ENCODE data around the gene CLEC2A. TPM values are rescaled to one million over a fixed set of nuclear protein-coding genes. Genes with fewer than 3 reads are reported as not detected.

CLEC2A gene
- total and polyA plus RNA-seq, 2 experiments from 2014 or later = not detected

DNA sequence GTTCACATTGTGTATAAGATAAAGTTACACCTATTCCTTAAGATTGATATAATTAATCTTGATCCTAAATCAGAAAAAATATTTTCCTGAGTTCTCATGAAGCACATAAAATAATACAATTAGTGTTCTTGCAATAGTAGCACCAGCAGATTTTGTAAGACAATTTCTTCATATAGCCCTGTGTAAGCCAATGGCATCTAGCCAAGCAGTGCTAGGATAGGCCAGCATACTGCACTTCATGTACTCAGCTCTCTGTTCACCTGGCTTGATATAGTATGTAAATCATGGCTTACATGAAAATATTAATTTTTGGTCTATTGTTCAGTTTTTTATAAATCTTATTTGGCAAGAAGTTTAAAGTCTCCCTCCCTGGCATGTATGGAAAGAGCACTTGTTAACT lies 49.0 kb downstream of the CLEC2A start (continued):
- TF ChIP-seq, protein P1, sequence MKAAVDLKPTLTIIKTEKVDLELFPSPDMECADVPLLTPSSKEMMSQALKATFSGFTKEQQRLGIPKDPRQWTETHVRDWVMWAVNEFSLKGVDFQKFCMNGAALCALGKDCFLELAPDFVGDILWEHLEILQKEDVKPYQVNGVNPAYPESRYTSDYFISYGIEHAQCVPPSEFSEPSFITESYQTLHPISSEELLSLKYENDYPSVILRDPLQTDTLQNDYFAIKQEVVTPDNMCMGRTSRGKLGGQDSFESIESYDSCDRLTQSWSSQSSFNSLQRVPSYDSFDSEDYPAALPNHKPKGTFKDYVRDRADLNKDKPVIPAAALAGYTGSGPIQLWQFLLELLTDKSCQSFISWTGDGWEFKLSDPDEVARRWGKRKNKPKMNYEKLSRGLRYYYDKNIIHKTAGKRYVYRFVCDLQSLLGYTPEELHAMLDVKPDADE (IDR thresholded peaks at IDR 0.05) = no peak
- TF ChIP-seq STAT1 (IDR thresholded peaks at IDR 0.05; ENCODE audit: unreplicated experiment) (no peak), CREB1 (CRISPR knock-in tag; IDR thresholded peaks at IDR 0.05; ENCODE audit: low read depth) (no peak), ZNF331 (CRISPR knock-in tag; IDR thresholded peaks at IDR 0.05; ENCODE audit: low read depth) (no peak), EZH2phosphoT487 (IDR thresholded peaks at IDR 0.05; ENCODE audit: unreplicated experiment) (no peak), JUNB (IDR thresholded peaks at IDR 0.05; ENCODE audit: unreplicated experiment) (no peak), POLR2AphosphoS5 (IDR thresholded peaks at IDR 0.05; ENCODE audit: low read depth) (no peak)
- TF ChIP-seq, protein P2, sequence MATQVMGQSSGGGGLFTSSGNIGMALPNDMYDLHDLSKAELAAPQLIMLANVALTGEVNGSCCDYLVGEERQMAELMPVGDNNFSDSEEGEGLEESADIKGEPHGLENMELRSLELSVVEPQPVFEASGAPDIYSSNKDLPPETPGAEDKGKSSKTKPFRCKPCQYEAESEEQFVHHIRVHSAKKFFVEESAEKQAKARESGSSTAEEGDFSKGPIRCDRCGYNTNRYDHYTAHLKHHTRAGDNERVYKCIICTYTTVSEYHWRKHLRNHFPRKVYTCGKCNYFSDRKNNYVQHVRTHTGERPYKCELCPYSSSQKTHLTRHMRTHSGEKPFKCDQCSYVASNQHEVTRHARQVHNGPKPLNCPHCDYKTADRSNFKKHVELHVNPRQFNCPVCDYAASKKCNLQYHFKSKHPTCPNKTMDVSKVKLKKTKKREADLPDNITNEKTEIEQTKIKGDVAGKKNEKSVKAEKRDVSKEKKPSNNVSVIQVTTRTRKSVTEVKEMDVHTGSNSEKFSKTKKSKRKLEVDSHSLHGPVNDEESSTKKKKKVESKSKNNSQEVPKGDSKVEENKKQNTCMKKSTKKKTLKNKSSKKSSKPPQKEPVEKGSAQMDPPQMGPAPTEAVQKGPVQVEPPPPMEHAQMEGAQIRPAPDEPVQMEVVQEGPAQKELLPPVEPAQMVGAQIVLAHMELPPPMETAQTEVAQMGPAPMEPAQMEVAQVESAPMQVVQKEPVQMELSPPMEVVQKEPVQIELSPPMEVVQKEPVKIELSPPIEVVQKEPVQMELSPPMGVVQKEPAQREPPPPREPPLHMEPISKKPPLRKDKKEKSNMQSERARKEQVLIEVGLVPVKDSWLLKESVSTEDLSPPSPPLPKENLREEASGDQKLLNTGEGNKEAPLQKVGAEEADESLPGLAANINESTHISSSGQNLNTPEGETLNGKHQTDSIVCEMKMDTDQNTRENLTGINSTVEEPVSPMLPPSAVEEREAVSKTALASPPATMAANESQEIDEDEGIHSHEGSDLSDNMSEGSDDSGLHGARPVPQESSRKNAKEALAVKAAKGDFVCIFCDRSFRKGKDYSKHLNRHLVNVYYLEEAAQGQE (IDR thresholded peaks at IDR 0.05; ENCODE audit: unreplicated experiment) = no peak

DNA sequence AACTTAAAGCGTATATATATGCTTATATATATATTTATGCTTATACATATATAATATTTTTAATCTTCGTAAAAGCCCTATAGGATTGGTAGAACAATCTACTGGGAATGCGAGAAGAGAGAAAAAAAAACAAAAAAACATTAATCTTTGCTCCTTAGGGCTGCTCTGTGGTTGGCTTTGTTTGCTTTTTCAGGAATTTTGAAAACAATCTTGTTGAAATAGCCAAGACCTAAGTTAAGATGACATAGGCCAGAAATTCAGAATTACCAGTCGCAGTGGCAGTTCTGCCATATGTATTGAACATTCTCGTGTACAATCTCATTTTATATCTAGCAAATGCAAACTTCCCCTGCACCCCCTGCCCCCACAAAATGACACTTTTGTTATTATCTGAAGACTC lies 50.2 kb downstream of the CLEC2A start:
- H3K9me3 Mint-ChIP-seq = no peaks in the 10 kb centered on the region
- no peak overlapping the region for H3K27ac ChIP-seq (ENCODE audit: low read depth)
- H3K4me1 Mint-ChIP-seq = peaks cover 10% of the 10 kb centered on the region; the same call in 2 of the 3 replicates
- H3K36me3 ChIP-seq (ENCODE audit: insufficient read depth) = no peaks in the 10 kb centered on the region
- ATAC-seq (no peak), DNase-seq (ENCODE audit: low spot score) (no peak)
- no peaks in the 10 kb centered on the region for H3K27me3 ChIP-seq (ENCODE audit: insufficient read depth)
- H3K79me2 ChIP-seq (replicated peaks; ENCODE audit: insufficient read depth) = no peaks in the 10 kb centered on the region
- H3K36me3 Mint-ChIP-seq (ENCODE audit: low read depth) = no peaks in the 10 kb centered on the region
- no peak overlapping the region for H3K4me3 Mint-ChIP-seq
- no peaks in the 10 kb centered on the region for H3F3A ChIP-seq (replicated peaks; ENCODE audit: low read depth)
- no peaks in the 10 kb centered on the region for H3K27me3 Mint-ChIP-seq (ENCODE audit: insufficient read depth, low read depth, poor library complexity)
- H2AFZ ChIP-seq = no peak overlapping the region
- H3K4me2 ChIP-seq = no peak overlapping the region
- no peaks in the 10 kb centered on the region for H3K4me1 ChIP-seq (ENCODE audit: insufficient read depth)
- no peaks in the 10 kb centered on the region for H4K20me1 ChIP-seq (replicated peaks; ENCODE audit: insufficient read depth)
- no peak overlapping the region for H3K4me3 ChIP-seq
- H3K27ac Mint-ChIP-seq = no peak overlapping the region
- no peaks in the 10 kb centered on the region for H3K9me2 ChIP-seq (ENCODE audit: insufficient read depth)
- TF ChIP-seq EZH2phosphoT487 (IDR thresholded peaks at IDR 0.05; ENCODE audit: unreplicated experiment) (no peak), ZNF331 (CRISPR knock-in tag; IDR thresholded peaks at IDR 0.05; ENCODE audit: low read depth) (no peak), EZH2 (IDR thresholded peaks at IDR 0.05; ENCODE audit: low read depth, unreplicated experiment) (no peak), NANOG (IDR thresholded peaks at IDR 0.05; ENCODE audit: borderline replicate concordance) (no peak), CREB1 (CRISPR knock-in tag; IDR thresholded peaks at IDR 0.05; ENCODE audit: low read depth) (no peak), STAT1 (IDR thresholded peaks at IDR 0.05; ENCODE audit: unreplicated experiment) (no peak)
- TF ChIP-seq, protein P3, sequence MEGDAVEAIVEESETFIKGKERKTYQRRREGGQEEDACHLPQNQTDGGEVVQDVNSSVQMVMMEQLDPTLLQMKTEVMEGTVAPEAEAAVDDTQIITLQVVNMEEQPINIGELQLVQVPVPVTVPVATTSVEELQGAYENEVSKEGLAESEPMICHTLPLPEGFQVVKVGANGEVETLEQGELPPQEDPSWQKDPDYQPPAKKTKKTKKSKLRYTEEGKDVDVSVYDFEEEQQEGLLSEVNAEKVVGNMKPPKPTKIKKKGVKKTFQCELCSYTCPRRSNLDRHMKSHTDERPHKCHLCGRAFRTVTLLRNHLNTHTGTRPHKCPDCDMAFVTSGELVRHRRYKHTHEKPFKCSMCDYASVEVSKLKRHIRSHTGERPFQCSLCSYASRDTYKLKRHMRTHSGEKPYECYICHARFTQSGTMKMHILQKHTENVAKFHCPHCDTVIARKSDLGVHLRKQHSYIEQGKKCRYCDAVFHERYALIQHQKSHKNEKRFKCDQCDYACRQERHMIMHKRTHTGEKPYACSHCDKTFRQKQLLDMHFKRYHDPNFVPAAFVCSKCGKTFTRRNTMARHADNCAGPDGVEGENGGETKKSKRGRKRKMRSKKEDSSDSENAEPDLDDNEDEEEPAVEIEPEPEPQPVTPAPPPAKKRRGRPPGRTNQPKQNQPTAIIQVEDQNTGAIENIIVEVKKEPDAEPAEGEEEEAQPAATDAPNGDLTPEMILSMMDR (conservative IDR thresholded peaks at IDR 0.05; ENCODE audit: low read depth in 2 of 2) = no peak
- TF ChIP-seq, protein P2 (IDR thresholded peaks at IDR 0.05; ENCODE audit: unreplicated experiment) = no peak
- TF ChIP-seq, protein P1 (IDR thresholded peaks at IDR 0.05) = no peak
